HepG2 (cell line): ENCODE measurements around the gene SAMD4B. TPM values are rescaled to one million over a fixed set of nuclear protein-coding genes. Genes with fewer than 3 reads are reported as not detected.
A peak's percentile ranks its signal among the peaks of the same experiment; 100 is the strongest.

Experiments
- ARHGAP35 ChIP-seq: sonication (generic); formaldehyde crosslinking; IDR thresholded peaks from 2 replicates; pipeline ENCODE4 v1.9.0; 2022; ENCODE audit warnings: mild to moderate bottlenecking, inconsistent platforms, moderate library complexity, missing genetic modification reagents, borderline replicate concordance
- KDM3A ChIP-seq: IDR thresholded peaks from 2 replicates; pipeline ENCODE4 v1.6.1; 2018; ENCODE audit warnings: low read depth, missing compliant biosample characterization
- KLF6 ChIP-seq: IDR thresholded peaks from 2 replicates; pipeline ENCODE4 v1.8.0; 2016; ENCODE audit warnings: missing biosample characterization, missing genetic modification reagents
- NRL ChIP-seq: sonication (generic); formaldehyde crosslinking; IDR thresholded peaks from 2 replicates; pipeline ENCODE4 v1.5.0; 2020; ENCODE audit warnings: missing genetic modification reagents, mild to moderate bottlenecking, moderate library complexity, borderline replicate concordance
- RBFOX2 ChIP-seq: fragments of 200-400 bp; formaldehyde crosslinking; IDR thresholded peaks from 2 replicates; pipeline ENCODE4 v1.6.1; 2017; ENCODE audit warnings: low read depth, mild to moderate bottlenecking, low read length
- SMAD3 ChIP-seq: sonication (generic); formaldehyde crosslinking; IDR thresholded peaks from 2 replicates; pipeline ENCODE4 v1.4.0; 2020; ENCODE audit warnings: missing genetic modification reagents
- TMF1 ChIP-seq: sonication (generic); formaldehyde crosslinking; IDR thresholded peaks from 2 replicates; pipeline ENCODE4 v1.8.1; 2022; ENCODE audit warnings: low read depth, missing genetic modification reagents
- ZNF501 ChIP-seq: sonication (generic); formaldehyde crosslinking; IDR thresholded peaks from 2 replicates; pipeline ENCODE4 v1.5.1; 2020; ENCODE audit warnings: mild to moderate bottlenecking, moderate library complexity, missing genetic modification reagents
- ZNF616 ChIP-seq: sonication (generic); formaldehyde crosslinking; IDR thresholded peaks from 2 replicates; pipeline ENCODE4 v1.5.0; 2020; ENCODE audit warnings: low read depth, mild to moderate bottlenecking, missing genetic modification reagents
- ZNF619 ChIP-seq: sonication (generic); formaldehyde crosslinking; IDR thresholded peaks from 2 replicates; pipeline ENCODE4 v1.4.0; 2020; ENCODE audit warnings: mild to moderate bottlenecking, missing genetic modification reagents
- ZNF747 ChIP-seq: sonication (generic); formaldehyde crosslinking; IDR thresholded peaks from 2 replicates; pipeline ENCODE4 v1.8.1; 2023; ENCODE audit warnings: missing genetic modification reagents, mild to moderate bottlenecking, borderline replicate concordance
- ZNF773 ChIP-seq: sonication (generic); formaldehyde crosslinking; IDR thresholded peaks from 2 replicates; pipeline ENCODE4 v1.4.0; 2020; ENCODE audit warnings: missing genetic modification reagents, borderline replicate concordance
- polyA plus RNA-seq, 8 experiments: library from polyadenylated mRNA; depleted of rRNA in 3 of 8; stranded (reverse) in 7 of 8; unstranded in 1 of 8; fragments of >200 nt; fragmentation: Illumina TruSeq in 4 of 8; extraction: Trizol in 4 of 8; gene quantifications; 2 replicates each; pipeline versions ENCODE4 v1.2.1 to v1.2.3, GENCODE V29; 2011 to 2016; ENCODE audit warnings: low read depth in 4 of 8, missing spikeins in 1 of 8, mixed read lengths in 1 of 8; ENCODE audit not compliant: insufficient read depth in 1 of 8
- total RNA-seq, 5 experiments: library from RNA; depleted of rRNA; stranded (reverse); fragments of >200 nt; fragmentation: Illumina TruSeq; extraction: Trizol; gene quantifications; 2 replicates each; pipeline ENCODE4 v1.2.3, GENCODE V29; 2016; ENCODE audit warnings: low read depth in 1 of 5
- TF ChIP-seq, protein P1 (sequence below): sonication (generic); formaldehyde crosslinking; IDR thresholded peaks from 2 replicates; pipeline ENCODE4 v1.5.0; 2020; ENCODE audit warnings: mild to moderate bottlenecking, missing genetic modification reagents, borderline replicate concordance
- TF ChIP-seq, protein P2 (sequence below): sonication (generic); formaldehyde crosslinking; IDR thresholded peaks from 2 replicates; pipeline ENCODE4 v1.5.0; 2020; ENCODE audit warnings: mild to moderate bottlenecking, missing genetic modification reagents
- TF ChIP-seq, protein P3 (sequence below): sonication (generic); formaldehyde crosslinking; IDR thresholded peaks from 2 replicates; pipeline ENCODE4 v1.4.0; 2020; ENCODE audit warnings: low read depth, mild to moderate bottlenecking, missing genetic modification reagents
- TF ChIP-seq, protein P4 (sequence below): sonication (generic); formaldehyde crosslinking; IDR thresholded peaks from 2 replicates; pipeline ENCODE4 v1.4.0; 2020; ENCODE audit warnings: missing genetic modification reagents
- TF ChIP-seq, protein P5 (sequence below): sonication (generic); formaldehyde crosslinking; IDR thresholded peaks from 2 replicates; pipeline ENCODE4 v1.4.0; 2020; ENCODE audit warnings: missing genetic modification reagents
- TF ChIP-seq, protein P6 (sequence below): sonication (generic); formaldehyde crosslinking; conservative IDR thresholded peaks from 2 replicates; pipeline ENCODE4 v1.8.0; 2022; ENCODE audit warnings: mild to moderate bottlenecking, moderate library complexity, missing genetic modification reagents

Gene SAMD4B
- total and polyA plus RNA-seq, 2 of the 13 experiments (the other 11 are each of a cell fraction or from before 2014, with no cell fraction given): 26.0 to 31.8 TPM

DNA sequence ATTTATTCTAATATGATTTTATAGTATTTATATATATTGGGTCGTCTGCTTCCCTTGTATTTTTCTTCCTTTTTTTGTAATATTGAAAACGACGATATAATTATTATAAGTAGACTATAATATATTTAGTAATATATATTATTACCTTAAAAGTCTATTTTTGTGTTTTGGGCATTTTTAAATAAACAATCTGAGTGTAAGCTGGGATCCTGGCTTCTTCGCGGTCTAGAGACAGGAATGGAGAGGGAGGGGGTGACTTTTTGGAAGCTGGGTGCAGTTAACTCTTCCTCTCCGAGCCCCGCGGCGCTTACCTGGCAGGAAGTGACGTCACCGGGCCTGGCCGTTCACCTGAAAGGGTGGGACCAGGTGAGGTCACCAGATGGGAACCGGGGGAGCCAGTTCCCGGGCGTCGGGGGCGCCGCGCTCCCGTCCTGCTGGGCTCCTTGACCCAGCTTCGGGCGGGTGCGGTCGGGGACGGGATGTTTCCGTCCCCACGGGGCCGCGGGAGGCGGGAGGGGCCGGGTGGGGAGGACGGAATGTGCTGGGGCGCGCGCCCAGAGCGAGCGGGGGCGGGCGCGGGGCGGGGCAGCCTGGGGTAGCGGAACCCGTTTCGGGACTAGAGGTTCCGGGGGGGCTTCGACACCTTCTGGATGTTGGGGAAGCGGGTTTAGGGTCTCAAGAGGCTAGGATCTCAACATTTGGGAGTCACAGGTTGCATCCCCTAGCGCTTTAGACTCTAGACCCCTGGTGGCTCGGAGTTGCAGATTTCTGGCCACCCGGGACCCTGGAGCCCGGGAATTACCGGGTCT lies 67.2 kb downstream of the SAMD4B start (continued):
- TF ChIP-seq, protein P1, sequence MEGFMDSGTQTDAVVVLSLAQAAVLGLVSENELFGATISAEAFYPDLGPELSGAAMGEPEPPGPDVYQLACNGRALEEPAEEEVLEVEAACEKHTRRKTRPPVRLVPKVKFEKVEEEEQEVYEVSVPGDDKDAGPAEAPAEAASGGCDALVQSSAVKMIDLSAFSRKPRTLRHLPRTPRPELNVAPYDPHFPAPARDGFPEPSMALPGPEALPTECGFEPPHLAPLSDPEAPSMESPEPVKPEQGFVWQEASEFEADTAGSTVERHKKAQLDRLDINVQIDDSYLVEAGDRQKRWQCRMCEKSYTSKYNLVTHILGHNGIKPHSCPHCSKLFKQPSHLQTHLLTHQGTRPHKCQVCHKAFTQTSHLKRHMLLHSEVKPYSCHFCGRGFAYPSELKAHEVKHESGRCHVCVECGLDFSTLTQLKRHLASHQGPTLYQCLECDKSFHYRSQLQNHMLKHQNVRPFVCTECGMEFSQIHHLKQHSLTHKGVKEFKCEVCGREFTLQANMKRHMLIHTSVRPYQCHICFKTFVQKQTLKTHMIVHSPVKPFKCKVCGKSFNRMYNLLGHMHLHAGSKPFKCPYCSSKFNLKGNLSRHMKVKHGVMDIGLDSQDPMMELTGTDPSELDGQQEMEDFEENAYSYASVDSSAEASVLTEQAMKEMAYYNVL: no peak
- TF ChIP-seq RBFOX2 (peak; percentile 87), ZNF773 (CRISPR knock-in tag) (no peak), KLF6 (CRISPR knock-in tag) (no peak), KDM3A (CRISPR knock-in tag) (peak; percentile 26; the same call in 1 of the 2 replicates), SMAD3 (CRISPR knock-in tag) (no peak), TMF1 (CRISPR knock-in tag) (0 out of 2 replicates have a peak, but pooled peaks have one; percentile 43), ZNF616 (CRISPR knock-in tag) (0 out of 2 replicates have a peak, but pooled peaks have one; percentile 29), ARHGAP35 (CRISPR knock-in tag) (no peak), ZNF619 (CRISPR knock-in tag) (0 out of 2 replicates have a peak, but pooled peaks have one; percentile 44), ZNF747 (no peak), NRL (CRISPR knock-in tag) (no peak), ZNF501 (peak; percentile 36; the same call in 1 of the 2 replicates)
- TF ChIP-seq, protein P2, sequence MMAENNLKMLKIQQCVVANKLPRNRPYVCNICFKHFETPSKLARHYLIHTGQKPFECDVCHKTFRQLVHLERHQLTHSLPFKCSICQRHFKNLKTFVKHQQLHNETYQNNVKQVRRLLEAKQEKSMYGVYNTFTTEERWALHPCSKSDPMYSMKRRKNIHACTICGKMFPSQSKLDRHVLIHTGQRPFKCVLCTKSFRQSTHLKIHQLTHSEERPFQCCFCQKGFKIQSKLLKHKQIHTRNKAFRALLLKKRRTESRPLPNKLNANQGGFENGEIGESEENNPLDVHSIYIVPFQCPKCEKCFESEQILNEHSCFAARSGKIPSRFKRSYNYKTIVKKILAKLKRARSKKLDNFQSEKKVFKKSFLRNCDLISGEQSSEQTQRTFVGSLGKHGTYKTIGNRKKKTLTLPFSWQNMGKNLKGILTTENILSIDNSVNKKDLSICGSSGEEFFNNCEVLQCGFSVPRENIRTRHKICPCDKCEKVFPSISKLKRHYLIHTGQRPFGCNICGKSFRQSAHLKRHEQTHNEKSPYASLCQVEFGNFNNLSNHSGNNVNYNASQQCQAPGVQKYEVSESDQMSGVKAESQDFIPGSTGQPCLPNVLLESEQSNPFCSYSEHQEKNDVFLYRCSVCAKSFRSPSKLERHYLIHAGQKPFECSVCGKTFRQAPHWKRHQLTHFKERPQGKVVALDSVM: 0 out of 2 replicates have a peak, but pooled peaks have one; percentile 48
- TF ChIP-seq, protein P3, sequence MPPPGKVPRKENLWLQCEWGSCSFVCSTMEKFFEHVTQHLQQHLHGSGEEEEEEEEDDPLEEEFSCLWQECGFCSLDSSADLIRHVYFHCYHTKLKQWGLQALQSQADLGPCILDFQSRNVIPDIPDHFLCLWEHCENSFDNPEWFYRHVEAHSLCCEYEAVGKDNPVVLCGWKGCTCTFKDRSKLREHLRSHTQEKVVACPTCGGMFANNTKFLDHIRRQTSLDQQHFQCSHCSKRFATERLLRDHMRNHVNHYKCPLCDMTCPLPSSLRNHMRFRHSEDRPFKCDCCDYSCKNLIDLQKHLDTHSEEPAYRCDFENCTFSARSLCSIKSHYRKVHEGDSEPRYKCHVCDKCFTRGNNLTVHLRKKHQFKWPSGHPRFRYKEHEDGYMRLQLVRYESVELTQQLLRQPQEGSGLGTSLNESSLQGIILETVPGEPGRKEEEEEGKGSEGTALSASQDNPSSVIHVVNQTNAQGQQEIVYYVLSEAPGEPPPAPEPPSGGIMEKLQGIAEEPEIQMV (CRISPR knock-in tag): no peak
- TF ChIP-seq, protein P4, sequence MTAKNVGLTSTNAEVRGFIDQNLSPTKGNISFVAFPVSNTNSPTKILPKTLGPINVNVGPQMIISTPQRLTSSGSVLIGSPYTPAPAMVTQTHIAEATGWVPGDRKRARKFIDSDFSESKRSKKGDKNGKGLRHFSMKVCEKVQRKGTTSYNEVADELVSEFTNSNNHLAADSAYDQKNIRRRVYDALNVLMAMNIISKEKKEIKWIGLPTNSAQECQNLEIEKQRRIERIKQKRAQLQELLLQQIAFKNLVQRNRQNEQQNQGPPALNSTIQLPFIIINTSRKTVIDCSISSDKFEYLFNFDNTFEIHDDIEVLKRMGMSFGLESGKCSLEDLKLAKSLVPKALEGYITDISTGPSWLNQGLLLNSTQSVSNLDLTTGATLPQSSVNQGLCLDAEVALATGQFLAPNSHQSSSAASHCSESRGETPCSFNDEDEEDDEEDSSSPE: no peak
- TF ChIP-seq, protein P5, sequence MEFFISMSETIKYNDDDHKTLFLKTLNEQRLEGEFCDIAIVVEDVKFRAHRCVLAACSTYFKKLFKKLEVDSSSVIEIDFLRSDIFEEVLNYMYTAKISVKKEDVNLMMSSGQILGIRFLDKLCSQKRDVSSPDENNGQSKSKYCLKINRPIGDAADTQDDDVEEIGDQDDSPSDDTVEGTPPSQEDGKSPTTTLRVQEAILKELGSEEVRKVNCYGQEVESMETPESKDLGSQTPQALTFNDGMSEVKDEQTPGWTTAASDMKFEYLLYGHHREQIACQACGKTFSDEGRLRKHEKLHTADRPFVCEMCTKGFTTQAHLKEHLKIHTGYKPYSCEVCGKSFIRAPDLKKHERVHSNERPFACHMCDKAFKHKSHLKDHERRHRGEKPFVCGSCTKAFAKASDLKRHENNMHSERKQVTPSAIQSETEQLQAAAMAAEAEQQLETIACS (CRISPR knock-in tag): peak; percentile 70; the same call in 1 of the 2 replicates
- TF ChIP-seq, protein P6, sequence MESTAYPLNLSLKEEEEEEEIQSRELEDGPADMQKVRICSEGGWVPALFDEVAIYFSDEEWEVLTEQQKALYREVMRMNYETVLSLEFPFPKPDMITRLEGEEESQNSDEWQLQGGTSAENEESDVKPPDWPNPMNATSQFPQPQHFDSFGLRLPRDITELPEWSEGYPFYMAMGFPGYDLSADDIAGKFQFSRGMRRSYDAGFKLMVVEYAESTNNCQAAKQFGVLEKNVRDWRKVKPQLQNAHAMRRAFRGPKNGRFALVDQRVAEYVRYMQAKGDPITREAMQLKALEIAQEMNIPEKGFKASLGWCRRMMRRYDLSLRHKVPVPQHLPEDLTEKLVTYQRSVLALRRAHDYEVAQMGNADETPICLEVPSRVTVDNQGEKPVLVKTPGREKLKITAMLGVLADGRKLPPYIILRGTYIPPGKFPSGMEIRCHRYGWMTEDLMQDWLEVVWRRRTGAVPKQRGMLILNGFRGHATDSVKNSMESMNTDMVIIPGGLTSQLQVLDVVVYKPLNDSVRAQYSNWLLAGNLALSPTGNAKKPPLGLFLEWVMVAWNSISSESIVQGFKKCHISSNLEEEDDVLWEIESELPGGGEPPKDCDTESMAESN (CRISPR knock-in tag): peak; percentile 73; the same call in 1 of the 2 replicates
